VCaP (cell line): ENCODE measurements around the gene IFI6.

Source experiments
- H3K27ac ChIP-seq: fragments of 450-650 bp; 2 replicates; pipeline ENCODE4 v1.5.1; 2017
- CTCF ChIP-seq: fragments of 450-650 bp; conservative IDR thresholded peaks from 2 replicates; pipeline ENCODE4 v1.5.1; 2017; ENCODE audit warnings: mild to moderate bottlenecking, moderate library complexity

IFI6 gene

GRCh38 chr1:27668121-27668807 lies 3.7 kb downstream of the IFI6 start:
- H3K27ac ChIP-seq = no peak overlapping the region
- TF ChIP-seq CTCF = no peak

GRCh38 chr1:27666791-27667254 lies 5.2 kb downstream of the IFI6 start:
- H3K27ac ChIP-seq = no peak overlapping the region
- no peak for TF ChIP-seq CTCF

- no peak for TF ChIP-seq CTCF
Measured at GRCh38 chr1:27666294-27666693, 5.7 kb downstream of the IFI6 start.

GRCh38 chr1:27665016-27665651 lies 6.9 kb downstream of the IFI6 start:
- no peak overlapping the region for H3K27ac ChIP-seq
- TF ChIP-seq CTCF = no peak

More at GRCh38 chr1:27666294-27666693, 5.7 kb downstream of the IFI6 start:
- no peak overlapping the region for H3K27ac ChIP-seq

- no peak for TF ChIP-seq CTCF
Measured at GRCh38 chr1:27664291-27664690, 7.7 kb downstream of the IFI6 start.

GRCh38 chr1:27662707-27663393 lies 9.1 kb downstream of the IFI6 start:
- no peak overlapping the region for H3K27ac ChIP-seq
- TF ChIP-seq CTCF = peak; percentile 94

More at GRCh38 chr1:27664291-27664690, 7.7 kb downstream of the IFI6 start:
- no peak overlapping the region for H3K27ac ChIP-seq

GRCh38 chr1:27662261-27662660 lies 9.7 kb downstream of the IFI6 start:
- no peak for TF ChIP-seq CTCF
- H3K27ac ChIP-seq = no peak overlapping the region
